ENCODE measurements around the gene SNED1. TPM values are rescaled to one million over a fixed set of nuclear protein-coding genes. Genes with fewer than 3 reads are reported as not detected.

Gene SNED1
- total RNA-seq, 3 donors from 2014 or later: 27.1 to 46.9 (median 35.2) TPM

GRCh38 chr2:241129086-241129871, 130.9 kb downstream of the SNED1 start:
- H3K9me3 ChIP-seq: no peaks in the 10 kb centered on the region

GRCh38 chr2:241130316-241130715, 131.9 kb downstream of the SNED1 start:
- no peaks in the 10 kb centered on the region for H3K27me3 ChIP-seq
- H3K4me3 ChIP-seq: no peak overlapping the region
- DNase-seq (ENCODE audit: low spot score in 2 of 2): no peak
- no peak overlapping the region for H3K27ac ChIP-seq
- no peaks in the 10 kb centered on the region for H3K9me3 ChIP-seq
- TF ChIP-seq CTCF (IDR thresholded peaks at IDR 0.05) (no peak), POLR2AphosphoS5 (IDR thresholded peaks at IDR 0.05) (no peak), POLR2A (IDR thresholded peaks at IDR 0.05) (no peak)
- intact Hi-C loops (cut with DNase I; ENCODE audit: low total_unique reads): no loop called here
- no peaks in the 10 kb centered on the region for H3K36me3 ChIP-seq
- H3K4me1 ChIP-seq: no peaks in the 10 kb centered on the region

More at GRCh38 chr2:241129086-241129871, 130.9 kb downstream of the SNED1 start:
- TF ChIP-seq POLR2AphosphoS5 (IDR thresholded peaks at IDR 0.05) (no peak), CTCF (IDR thresholded peaks at IDR 0.05) (no peak), POLR2A (IDR thresholded peaks at IDR 0.05) (no peak)
- H3K27ac ChIP-seq: no peak overlapping the region
- no peaks in the 10 kb centered on the region for H3K27me3 ChIP-seq
- intact Hi-C loops (cut with DNase I; ENCODE audit: low total_unique reads): loop anchor here (5.0 kb wide), 2 partner anchors 503 to 688 kb away; no protein-coding TSS in a partner anchor
- no peaks in the 10 kb centered on the region for H3K4me1 ChIP-seq
- no peak for DNase-seq (ENCODE audit: low spot score in 2 of 2)
- H3K36me3 ChIP-seq: no peaks in the 10 kb centered on the region
- no peak overlapping the region for H3K4me3 ChIP-seq

- Histone ChIP-seq H3K36me3 (no peaks in the 10 kb centered on the region), H3K9me3 (no peaks in the 10 kb centered on the region), H3K4me1 (no peaks in the 10 kb centered on the region), H3K27me3 (no peaks in the 10 kb centered on the region), H3K4me3 (no peak overlapping the region), H3K27ac (no peak overlapping the region)
- DNase-seq (ENCODE audit: low spot score in 2 of 2): no peak
- TF ChIP-seq POLR2AphosphoS5 (IDR thresholded peaks at IDR 0.05) (no peak), POLR2A (IDR thresholded peaks at IDR 0.05) (no peak), CTCF (IDR thresholded peaks at IDR 0.05) (no peak)
- intact Hi-C loops (cut with DNase I; ENCODE audit: low total_unique reads): no loop called here
Observed at GRCh38 chr2:241131531-241131930, 133.1 kb downstream of the SNED1 start.

GRCh38 chr2:241132538-241133435, 134.4 kb downstream of the SNED1 start:
- Histone ChIP-seq H3K27ac (no peak overlapping the region), H3K36me3 (no peaks in the 10 kb centered on the region), H3K9me3 (no peaks in the 10 kb centered on the region), H3K4me1 (no peaks in the 10 kb centered on the region), H3K4me3 (no peak overlapping the region), H3K27me3 (no peaks in the 10 kb centered on the region)
- intact Hi-C loops (cut with DNase I; ENCODE audit: low total_unique reads): no loop called here
- DNase-seq (ENCODE audit: low spot score in 2 of 2): no peak
- TF ChIP-seq POLR2A (IDR thresholded peaks at IDR 0.05): no peak
- TF ChIP-seq CTCF (IDR thresholded peaks at IDR 0.05): no peak

GRCh38 chr2:241133436-241133820, 135.0 kb downstream of the SNED1 start:
- Histone ChIP-seq H3K27ac (no peak overlapping the region), H3K4me1 (no peaks in the 10 kb centered on the region), H3K9me3 (no peaks in the 10 kb centered on the region), H3K36me3 (no peaks in the 10 kb centered on the region), H3K4me3 (no peak overlapping the region), H3K27me3 (no peaks in the 10 kb centered on the region)
- DNase-seq (ENCODE audit: low spot score in 2 of 2): no peak
- TF ChIP-seq CTCF (IDR thresholded peaks at IDR 0.05): no peak
- TF ChIP-seq POLR2A (IDR thresholded peaks at IDR 0.05): no peak
- TF ChIP-seq POLR2AphosphoS5 (IDR thresholded peaks at IDR 0.05): no peak
- intact Hi-C loops (cut with DNase I; ENCODE audit: low total_unique reads): no loop called here

All from breast epithelium (tissue), 4 donors.